PFSK-1 (cell line): ENCODE results near the gene RASSF8.

Source experiments
- FOXP2 ChIP-seq: optimal IDR thresholded peaks from 2 replicates; pipeline ENCODE3; 2011; ENCODE audit warnings: borderline replicate concordance, control low read depth, inconsistent platforms; ENCODE audit not compliant: insufficient read depth; ENCODE audit errors: extremely low read length, extremely low read depth
- POLR2AphosphoS5 ChIP-seq: IDR thresholded peaks from 2 replicates; pipeline ENCODE4 v1.6.1; 2012; ENCODE audit warnings: low read depth, mild to moderate bottlenecking, control low read depth, low read length, moderate library complexity
- SIN3A ChIP-seq: IDR thresholded peaks from 2 replicates; pipeline ENCODE4 v1.6.1; 2012; ENCODE audit warnings: mild to moderate bottlenecking, low read length, moderate library complexity, borderline replicate concordance; ENCODE audit not compliant: insufficient read depth
- TAF1 ChIP-seq: IDR thresholded peaks from 2 replicates; pipeline ENCODE4 v1.6.1; 2012; ENCODE audit warnings: low read length, control low read depth, borderline replicate concordance; ENCODE audit not compliant: insufficient read depth

GRCh38 chr12:26069796-26070195 lies 111.3 kb downstream of the RASSF8 start:
- TF ChIP-seq SIN3A (no peak), FOXP2 (no peak), POLR2AphosphoS5 (no peak), TAF1 (no peak)
